GM12873 (cell line): ENCODE measurements around the gene THAP3.

Source experiments
- TF ChIP-seq, protein P1 (sequence below): IDR thresholded peaks from 2 replicates; pipeline ENCODE4 v1.5.1; 2012; ENCODE audit warnings: low read depth, mild to moderate bottlenecking, moderate library complexity, low read length, control low read depth; ENCODE audit not compliant: insufficient read depth; ENCODE audit errors: missing control alignments

Gene THAP3

DNA sequence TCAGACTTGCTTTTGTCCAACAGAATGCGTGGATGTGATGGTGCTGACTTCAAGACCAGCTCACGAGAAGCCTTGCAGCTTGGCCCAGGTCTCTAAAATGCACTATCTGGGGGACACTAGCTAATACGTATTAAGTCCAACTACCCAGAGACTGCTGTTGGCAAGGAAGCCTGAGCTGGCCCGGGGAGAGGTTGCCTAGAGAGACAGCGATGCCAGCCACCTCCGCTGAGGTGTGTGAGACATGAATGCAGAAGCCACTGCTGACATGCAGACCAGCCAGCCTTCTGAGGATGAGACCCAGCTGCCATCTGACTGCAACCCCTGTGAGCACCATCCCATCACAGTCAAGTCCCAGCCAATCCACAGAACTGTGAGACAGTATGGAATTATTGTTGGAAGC, 32.5 kb downstream of the THAP3 start:
- TF ChIP-seq, protein P1, sequence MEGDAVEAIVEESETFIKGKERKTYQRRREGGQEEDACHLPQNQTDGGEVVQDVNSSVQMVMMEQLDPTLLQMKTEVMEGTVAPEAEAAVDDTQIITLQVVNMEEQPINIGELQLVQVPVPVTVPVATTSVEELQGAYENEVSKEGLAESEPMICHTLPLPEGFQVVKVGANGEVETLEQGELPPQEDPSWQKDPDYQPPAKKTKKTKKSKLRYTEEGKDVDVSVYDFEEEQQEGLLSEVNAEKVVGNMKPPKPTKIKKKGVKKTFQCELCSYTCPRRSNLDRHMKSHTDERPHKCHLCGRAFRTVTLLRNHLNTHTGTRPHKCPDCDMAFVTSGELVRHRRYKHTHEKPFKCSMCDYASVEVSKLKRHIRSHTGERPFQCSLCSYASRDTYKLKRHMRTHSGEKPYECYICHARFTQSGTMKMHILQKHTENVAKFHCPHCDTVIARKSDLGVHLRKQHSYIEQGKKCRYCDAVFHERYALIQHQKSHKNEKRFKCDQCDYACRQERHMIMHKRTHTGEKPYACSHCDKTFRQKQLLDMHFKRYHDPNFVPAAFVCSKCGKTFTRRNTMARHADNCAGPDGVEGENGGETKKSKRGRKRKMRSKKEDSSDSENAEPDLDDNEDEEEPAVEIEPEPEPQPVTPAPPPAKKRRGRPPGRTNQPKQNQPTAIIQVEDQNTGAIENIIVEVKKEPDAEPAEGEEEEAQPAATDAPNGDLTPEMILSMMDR = no peak

- TF ChIP-seq, protein P1 = no peak
Observed at GRCh38 chr1:6658359-6659060, 33.8 kb downstream of the THAP3 start.

DNA sequence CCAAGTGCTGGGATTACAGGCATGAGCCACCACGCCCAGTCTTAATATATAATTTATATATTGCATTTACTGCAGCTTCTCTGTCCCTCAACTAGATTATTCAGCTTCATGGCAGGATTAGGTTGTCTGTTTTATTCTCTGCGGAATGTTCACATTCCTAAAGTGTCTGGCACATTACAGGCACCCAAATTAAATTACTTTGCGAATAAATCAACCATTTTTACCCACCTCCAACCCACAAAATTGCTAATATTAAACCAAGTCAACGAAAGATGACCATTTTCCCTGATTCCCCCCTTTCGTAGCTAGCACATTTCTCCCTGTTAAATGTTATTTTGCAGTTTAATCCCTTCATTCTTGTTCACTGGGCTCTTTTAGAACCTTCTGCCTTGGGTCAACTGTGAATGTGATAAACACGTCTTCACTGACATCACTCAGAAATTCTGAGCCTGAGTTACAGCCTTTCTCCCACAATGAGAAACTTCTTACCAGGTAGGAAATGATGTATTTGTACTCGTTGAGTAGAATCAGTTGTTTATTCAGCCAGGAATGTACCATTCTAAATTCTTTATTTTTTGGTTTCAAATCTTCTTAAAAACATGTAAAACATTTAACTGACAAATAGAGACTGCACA, 35.9 kb downstream of the THAP3 start:
- TF ChIP-seq, protein P1 = no peak

GRCh38 chr1:6666696-6667095, 42.0 kb downstream of the THAP3 start:
- TF ChIP-seq, protein P1 = no peak

DNA sequence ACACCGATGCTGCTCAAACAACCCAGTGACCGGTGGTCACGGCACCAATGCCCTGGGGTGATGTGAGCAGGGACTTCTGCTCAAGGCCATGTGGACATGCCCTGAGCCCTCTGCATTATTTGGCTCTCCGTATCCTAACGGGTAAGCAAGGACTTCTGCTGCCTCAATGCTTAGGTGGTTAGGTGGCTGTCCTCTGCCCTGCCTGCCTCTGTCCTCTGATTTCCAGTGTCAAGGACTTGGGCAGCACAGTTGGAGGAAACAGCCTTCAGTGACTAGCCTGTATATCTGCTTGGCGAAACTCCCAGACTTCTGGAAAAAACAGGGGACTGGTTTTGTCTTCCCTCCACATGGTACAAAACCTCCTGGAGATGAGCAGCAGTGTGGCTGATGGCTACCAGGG, 42.5 kb downstream of the THAP3 start:
- TF ChIP-seq, protein P1 = no peak

GRCh38 chr1:6668503-6668902, 43.8 kb downstream of the THAP3 start:
- TF ChIP-seq, protein P1 = no peak

- TF ChIP-seq, protein P1 = no peak
Observed at GRCh38 chr1:6672558-6672957, 47.9 kb downstream of the THAP3 start.
